Neural crest cell (in vitro differentiated cells): ENCODE data around the gene JARID2. TPM values are rescaled to one million over a fixed set of nuclear protein-coding genes. Genes with fewer than 3 reads are reported as not detected.

ENCODE experiments used
- DNase-seq: peaks from one replicate; pipeline ENCODE4 v3.0.0; 2021; ENCODE audit warnings: low read depth, mixed read lengths, low spot score
- H3K27ac Mint-ChIP-seq: one replicate; pipeline ENCODE4 v1.8.0; 2021; ENCODE audit warnings: mild to moderate bottlenecking, mixed read lengths; ENCODE audit not compliant: unreplicated experiment
- H3K27me3 Mint-ChIP-seq: 2 replicates; pipeline ENCODE4 v1.8.0; 2021; ENCODE audit warnings: low read depth, mild to moderate bottlenecking, mixed read lengths
- H3K36me3 Mint-ChIP-seq: 2 replicates; pipeline ENCODE4 v1.8.0; 2021; ENCODE audit warnings: low read depth, mild to moderate bottlenecking, mixed read lengths
- H3K4me1 Mint-ChIP-seq: 2 replicates; pipeline ENCODE4 v1.8.0; 2021; ENCODE audit warnings: mixed read lengths
- H3K4me3 Mint-ChIP-seq: one replicate; pipeline ENCODE4 v1.8.0; 2021; ENCODE audit warnings: mild to moderate bottlenecking, mixed read lengths
- H3K9me3 Mint-ChIP-seq: 2 replicates; pipeline ENCODE4 v1.8.0; 2021; ENCODE audit warnings: mixed read lengths
- CTCF ChIP-seq: fragments of 200-600 bp; sonication (generic); conservative IDR thresholded peaks from 2 replicates; pipeline ENCODE4 v1.5.0; 2021; ENCODE audit warnings: antibody characterized with exemption, mild to moderate bottlenecking
- total RNA-seq: library from RNA; stranded (reverse); gene quantifications from 2 replicates; pipeline ENCODE4 v1.2.1, GENCODE V29; 2021

JARID2 gene
- total RNA-seq, 1 donor from 2014 or later: 33.9 TPM

GRCh38 chr6:15520626-15521203 is 274.8 kb downstream of the JARID2 start:
- H3K36me3 Mint-ChIP-seq: peaks cover 57% of the 10 kb centered on the region
- no peak for DNase-seq

GRCh38 chr6:15521582-15521981 is 275.7 kb downstream of the JARID2 start:
- Mint-ChIP-seq H3K4me1 (peaks cover 4% of the 10 kb centered on the region), H3K27ac (peak overlapping the region; percentile 50), H3K9me3 (peaks cover 10% of the 10 kb centered on the region), H3K4me3 (no peak overlapping the region), H3K36me3 (peaks cover 61% of the 10 kb centered on the region), H3K27me3 (no peaks in the 10 kb centered on the region)
- DNase-seq: no peak
- TF ChIP-seq CTCF: no peak

More at GRCh38 chr6:15520626-15521203, 274.8 kb downstream of the JARID2 start:
- Mint-ChIP-seq H3K27me3 (no peaks in the 10 kb centered on the region), H3K27ac (no peak overlapping the region), H3K9me3 (peaks cover 5% of the 10 kb centered on the region), H3K4me3 (no peak overlapping the region), H3K4me1 (peaks cover 3% of the 10 kb centered on the region)
- TF ChIP-seq CTCF: no peak

DNA sequence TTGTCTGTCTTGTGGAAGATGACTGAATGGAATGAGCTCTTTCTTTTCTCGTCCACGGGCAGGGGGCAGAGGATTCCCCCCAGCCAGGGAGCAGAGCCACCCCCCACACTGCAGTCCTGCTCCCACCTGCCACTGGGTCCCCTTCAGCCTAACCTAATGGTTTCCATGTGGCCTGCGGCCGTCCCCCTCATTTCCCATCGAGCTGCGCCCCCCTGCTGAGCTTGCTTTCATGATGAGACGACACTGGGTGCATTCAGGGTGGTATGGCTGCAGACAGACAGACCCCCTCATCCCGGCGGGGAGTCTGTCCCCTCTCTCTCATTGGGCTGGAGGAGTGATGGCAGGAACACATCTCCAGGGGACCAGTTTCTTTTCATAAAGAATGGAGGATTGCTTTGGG is 276.2 kb downstream of the JARID2 start:
- peaks cover 65% of the 10 kb centered on the region for H3K36me3 Mint-ChIP-seq
- H3K4me1 Mint-ChIP-seq: peaks cover 4% of the 10 kb centered on the region
- H3K4me3 Mint-ChIP-seq: no peak overlapping the region
- DNase-seq: no peak
- H3K27me3 Mint-ChIP-seq: no peaks in the 10 kb centered on the region
- H3K9me3 Mint-ChIP-seq: peaks cover 10% of the 10 kb centered on the region
- TF ChIP-seq CTCF: no peak
- no peak overlapping the region for H3K27ac Mint-ChIP-seq

DNA sequence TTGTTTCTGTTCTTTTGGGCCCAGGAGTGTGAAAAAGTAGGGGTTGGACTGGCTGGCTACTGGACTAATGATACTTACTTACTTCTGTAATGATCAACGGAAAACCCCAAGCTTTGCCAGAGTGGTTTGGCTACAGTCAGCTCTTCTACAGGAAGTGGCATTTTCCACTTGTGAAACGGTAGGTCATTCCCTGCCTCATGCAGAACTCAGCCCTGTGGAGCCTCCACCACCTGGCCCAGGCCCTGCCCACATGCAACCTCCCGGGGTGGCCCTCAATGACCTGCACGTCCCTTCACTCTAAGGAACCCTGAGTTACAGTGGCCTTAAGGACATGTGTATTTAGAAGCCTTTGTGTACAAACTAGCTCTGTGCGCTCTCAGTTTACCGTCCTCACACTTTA is 276.6 kb downstream of the JARID2 start:
- Mint-ChIP-seq H3K9me3 (peaks cover 11% of the 10 kb centered on the region), H3K36me3 (peaks cover 66% of the 10 kb centered on the region), H3K4me3 (no peak overlapping the region), H3K4me1 (peaks cover 4% of the 10 kb centered on the region), H3K27ac (no peak overlapping the region), H3K27me3 (no peaks in the 10 kb centered on the region)
- DNase-seq: no peak
- TF ChIP-seq CTCF: no peak

DNA sequence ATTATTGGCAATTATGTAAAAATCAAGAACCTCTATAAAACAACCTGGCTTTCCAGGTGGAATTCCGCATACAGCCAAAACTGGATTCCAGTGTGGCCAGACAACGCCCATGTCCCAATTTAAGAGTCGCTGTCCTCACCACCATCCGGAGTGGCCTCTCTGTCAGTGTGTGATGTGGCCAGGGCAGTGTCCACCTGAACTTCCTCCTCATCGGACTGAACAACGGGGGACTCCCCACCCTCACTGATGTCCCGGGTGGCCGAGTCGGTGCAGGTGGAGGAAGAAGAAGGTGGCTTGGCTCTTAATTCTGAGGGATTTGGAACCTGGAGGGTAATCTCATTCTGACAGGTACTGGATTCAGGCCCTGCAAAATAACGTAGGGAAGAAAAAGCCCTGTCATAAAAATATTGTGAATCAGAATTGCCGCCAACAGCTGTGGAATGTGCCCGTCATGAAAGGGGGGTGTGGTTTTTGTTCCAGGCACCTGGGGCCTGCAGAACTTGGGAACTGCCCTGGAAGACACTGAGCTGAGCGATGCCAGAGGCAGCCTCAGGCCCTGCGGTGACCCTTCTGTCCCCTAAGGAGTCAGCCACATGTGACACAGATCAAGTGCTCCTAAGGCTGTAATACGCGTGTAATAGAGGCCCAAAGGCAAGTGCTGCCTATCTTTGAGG is 277.1 kb downstream of the JARID2 start:
- DNase-seq: no peak
- no peak for TF ChIP-seq CTCF
- H3K4me1 Mint-ChIP-seq: peaks cover 4% of the 10 kb centered on the region
- peaks cover 72% of the 10 kb centered on the region for H3K36me3 Mint-ChIP-seq
- no peak overlapping the region for H3K4me3 Mint-ChIP-seq
- H3K27ac Mint-ChIP-seq: no peak overlapping the region
- H3K27me3 Mint-ChIP-seq: no peaks in the 10 kb centered on the region
- H3K9me3 Mint-ChIP-seq: peaks cover 13% of the 10 kb centered on the region
